GM18909 (cell line): Measurements from ENCODE around the gene PFDN2.

Experiments used
- ATAC-seq: cut with Tn5 transposase; IDR thresholded peaks from one replicate; pipeline ENCODE4 v1.9.1; 2021; ENCODE audit warnings: mild to moderate bottlenecking; ENCODE audit not compliant: unreplicated experiment, poor library complexity

PFDN2 gene

GRCh38 chr1:161083748-161084596, 33.9 kb downstream of the PFDN2 start:
- no peak for ATAC-seq

- ATAC-seq, result no peak
Measured at GRCh38 chr1:161082996-161083747, 34.7 kb downstream of the PFDN2 start.

GRCh38 chr1:161082483-161082882, 35.4 kb downstream of the PFDN2 start:
- no peak for ATAC-seq

GRCh38 chr1:161081519-161081918, 36.3 kb downstream of the PFDN2 start:
- no peak for ATAC-seq

DNA sequence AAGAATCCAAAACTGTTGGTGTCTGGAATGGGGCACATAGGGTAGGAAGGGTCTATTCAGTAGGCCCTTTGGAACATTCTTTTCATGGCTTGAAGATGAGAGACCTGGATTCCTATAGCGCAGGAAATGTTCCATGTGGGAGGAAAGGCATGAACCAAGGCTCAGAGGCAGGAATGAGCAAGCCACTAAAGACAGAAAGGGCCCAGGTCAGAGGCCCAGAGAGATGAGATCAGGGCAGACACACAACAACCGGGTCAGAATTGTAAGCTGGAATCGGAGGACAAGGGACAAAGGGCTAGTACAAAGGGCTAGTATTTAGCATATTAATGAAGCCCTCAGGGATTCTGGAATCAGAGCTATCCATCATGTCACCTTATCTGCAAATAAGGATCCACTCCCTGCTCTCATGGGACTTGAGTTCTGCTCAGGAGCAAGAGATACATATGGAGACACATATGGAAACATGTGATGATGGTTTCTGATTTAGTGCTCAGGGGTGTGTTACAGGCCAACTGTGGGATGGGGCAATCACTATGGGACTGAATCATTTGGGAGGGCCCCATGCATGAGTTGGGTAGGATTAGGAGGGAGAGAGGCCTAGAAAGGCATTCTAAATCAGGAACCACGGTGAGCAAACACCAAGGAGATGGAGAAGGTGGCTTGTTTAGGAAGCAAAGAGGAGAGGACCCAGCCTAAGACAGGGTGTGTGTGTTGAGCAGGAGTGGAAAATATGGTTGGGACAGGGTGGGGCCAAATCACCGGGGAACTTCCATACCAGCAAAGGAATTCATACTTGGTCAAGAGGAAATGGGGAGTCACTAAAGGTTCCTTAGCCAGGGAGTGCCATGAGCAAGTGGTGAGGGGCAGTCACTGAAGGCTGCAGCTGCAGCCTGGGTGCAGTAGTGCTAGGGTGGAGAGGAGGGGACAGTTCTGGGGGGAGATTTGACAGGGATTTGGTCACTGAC, 37.1 kb downstream of the PFDN2 start:
- ATAC-seq, result no peak

- ATAC-seq, result no peak
Measured at GRCh38 chr1:161079436-161080110, 38.3 kb downstream of the PFDN2 start.

GRCh38 chr1:161077426-161077825, 40.4 kb downstream of the PFDN2 start:
- no peak for ATAC-seq

GRCh38 chr1:161076410-161076809, 41.4 kb downstream of the PFDN2 start:
- no peak for ATAC-seq

DNA sequence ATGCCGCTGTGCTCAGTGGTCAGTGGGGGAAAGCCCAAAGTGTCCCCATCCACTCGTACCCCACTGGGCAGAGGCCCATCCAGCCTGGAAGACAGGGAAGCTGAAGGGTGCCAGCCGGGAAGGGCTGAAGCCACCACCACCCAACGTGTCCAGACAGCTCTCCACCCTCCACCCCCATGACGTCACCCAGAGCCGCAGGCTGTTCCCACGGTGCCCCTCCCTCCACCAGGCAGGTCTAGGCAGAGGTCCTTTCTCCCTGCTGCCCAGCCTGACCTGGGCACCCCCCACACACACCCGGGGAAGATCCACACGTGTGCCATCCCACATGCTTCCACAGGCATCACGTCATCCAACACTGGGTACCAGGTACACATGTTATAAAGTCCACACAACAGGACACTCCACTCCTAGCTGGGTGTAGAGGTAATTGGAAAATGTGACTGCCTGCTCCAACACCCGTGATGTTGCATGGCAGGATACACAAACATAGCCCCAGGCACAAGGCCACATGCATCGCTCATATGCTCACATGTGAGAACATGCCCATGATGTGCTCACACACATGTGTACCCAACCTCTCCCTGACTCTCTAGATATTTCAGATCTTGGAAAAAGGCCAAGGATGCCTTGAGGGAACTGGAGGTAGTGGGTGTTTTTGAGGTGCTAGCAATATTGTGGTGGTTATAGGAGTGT, 43.0 kb downstream of the PFDN2 start:
- no peak for ATAC-seq

DNA sequence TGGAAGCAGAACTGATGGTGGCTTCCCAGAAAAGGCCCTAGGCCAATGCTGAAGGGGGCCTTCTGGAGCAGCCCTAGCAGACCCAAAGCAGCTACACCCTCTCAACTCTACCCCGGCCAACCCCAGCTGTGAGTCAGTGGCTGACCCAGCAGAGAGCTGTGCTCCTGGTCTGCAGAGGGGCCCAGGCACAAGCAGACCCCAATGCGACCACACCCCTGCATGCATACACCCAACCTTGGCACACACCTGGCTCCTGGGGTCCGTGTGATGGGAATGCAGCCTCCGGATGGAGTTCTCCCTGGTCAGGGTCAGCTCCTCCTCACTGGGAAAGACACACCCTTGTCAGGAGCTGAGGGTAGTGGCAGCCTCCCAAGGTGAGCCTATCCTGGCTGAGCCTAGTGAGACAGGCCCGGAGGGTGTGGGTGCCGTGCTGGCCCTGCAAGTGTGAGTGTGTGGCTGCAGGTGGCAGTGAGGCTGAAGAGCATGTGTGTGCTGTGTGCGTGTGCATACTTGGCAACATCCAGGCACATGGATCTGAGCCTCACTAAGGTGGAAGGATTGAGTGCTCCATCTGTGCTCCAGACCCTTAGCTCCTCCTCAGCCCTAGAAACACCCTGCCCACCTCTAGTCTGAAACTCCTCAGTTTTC, 44.2 kb downstream of the PFDN2 start:
- no peak for ATAC-seq

- no peak for ATAC-seq
Measured at GRCh38 chr1:161072751-161073449, 44.9 kb downstream of the PFDN2 start.

- ATAC-seq, result no peak
Measured at GRCh38 chr1:161071886-161072371, 45.9 kb downstream of the PFDN2 start.

DNA sequence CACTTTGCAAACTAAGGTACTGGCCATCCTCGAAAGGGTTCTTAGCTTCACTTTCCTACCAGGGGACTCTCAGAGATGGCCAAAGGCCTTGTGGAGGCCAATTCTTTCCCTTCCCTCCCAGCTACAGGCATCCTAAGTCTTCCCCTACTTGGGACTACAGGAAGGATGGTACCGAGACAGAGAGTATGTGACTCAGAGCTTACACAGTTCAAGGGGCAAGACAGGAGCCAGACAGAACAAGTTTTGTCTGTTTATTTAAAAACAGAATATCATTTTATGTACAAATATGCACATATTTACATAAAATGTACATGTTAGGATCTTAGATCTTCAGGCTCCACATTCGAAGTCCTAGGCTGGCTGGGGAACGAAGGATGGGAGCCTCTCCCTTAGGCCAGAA, 47.1 kb downstream of the PFDN2 start:
- no peak for ATAC-seq

- ATAC-seq, result peak; percentile 82
Measured at GRCh38 chr1:161069731-161070270, 48.0 kb downstream of the PFDN2 start, which contains the start of gene ARHGAP30. TSS of gene ARHGAP30 (minus strand) at chr1:161069891. CDS start at chr1:161069624, 267 bp downstream.

- peak; percentile 3 for ATAC-seq
Measured at GRCh38 chr1:161069241-161069640, 48.6 kb downstream of the PFDN2 start.

DNA sequence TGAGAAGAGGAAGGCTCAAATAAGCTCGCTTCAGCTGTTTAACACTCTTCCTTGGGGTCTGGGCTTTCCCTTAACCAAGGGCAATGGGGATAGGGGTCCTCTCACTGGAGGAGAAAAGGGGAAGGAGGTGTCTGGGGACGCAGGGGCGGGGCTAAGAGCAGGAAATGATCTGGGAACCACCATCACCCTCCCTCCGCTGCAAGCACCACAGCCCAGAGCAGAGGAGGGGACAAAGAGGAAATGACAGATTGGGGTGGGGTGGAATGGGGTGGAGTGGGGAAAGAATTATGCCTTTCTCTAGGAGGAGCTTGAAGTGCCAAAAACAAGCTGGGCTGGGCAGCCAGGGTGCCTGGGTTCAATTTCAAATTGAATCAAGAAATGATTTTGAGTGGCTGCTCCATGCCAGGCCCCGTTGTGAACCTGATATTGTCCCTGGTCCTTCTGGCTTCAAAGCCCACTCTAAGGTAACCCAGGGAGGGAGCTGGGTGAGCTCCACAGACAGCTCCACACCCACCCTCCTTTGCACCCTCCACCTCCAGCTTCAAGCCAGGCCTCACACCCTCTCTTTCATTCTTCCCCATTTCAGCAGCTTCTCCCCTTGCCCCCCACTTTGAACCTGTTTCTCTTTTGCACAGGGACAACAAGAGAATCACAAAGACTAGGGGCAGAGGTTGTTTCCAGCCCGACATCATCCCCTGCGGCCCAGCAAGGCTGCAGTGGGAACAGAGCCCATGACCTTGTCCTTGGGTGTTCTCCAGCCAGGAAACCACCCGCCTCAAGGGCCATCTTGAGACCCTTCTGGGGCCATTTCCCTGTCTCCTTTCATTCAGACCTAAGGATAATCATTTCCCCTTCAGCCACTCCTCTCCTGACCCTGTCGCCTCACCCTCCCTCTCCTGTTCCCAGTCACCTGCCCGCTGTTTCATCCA, 49.3 kb downstream of the PFDN2 start:
- ATAC-seq, result peak; percentile 58

- ATAC-seq, result no peak
Measured at GRCh38 chr1:161066694-161067093, 51.1 kb downstream of the PFDN2 start.
